ENCODE data around the gene SLC25A33. TPM values are rescaled to one million over a fixed set of nuclear protein-coding genes. Genes with fewer than 3 reads are reported as not detected.
"Not testable (repeated sequence)": the region's sequence is repeated elsewhere in the genome, so short reads cannot be mapped to it uniquely, and the experiment has no call there.

Gene SLC25A33
- total and polyA plus RNA-seq, 2 donors = 4.6 to 5.8 TPM

- Histone ChIP-seq H3K27ac (ENCODE audit: low read depth in 1 of 2, low read length in 1 of 2) (no peak overlapping the region), H3K36me3 (ENCODE audit: control insufficient read depth in 2 of 2, insufficient read depth in 2 of 2, low read length in 1 of 2) (peaks cover 8 to 11% of the 10 kb centered on the region in 2 donors), H3K4me1 (ENCODE audit: control insufficient read depth in 2 of 2, insufficient read depth in 2 of 2, low read length in 2 of 2) (peaks cover 0 to under 1% of the 10 kb centered on the region in 2 donors), H3K27me3 (ENCODE audit: control insufficient read depth in 2 of 2, insufficient read depth in 1 of 2, low read length in 1 of 2) (no peaks in the 10 kb centered on the region), H3K4me3 (ENCODE audit: low read length in 2 of 2) (no peak overlapping the region), H3K9me3 (ENCODE audit: control insufficient read depth in 2 of 2, insufficient read depth in 1 of 2, low read length in 1 of 2) (no peaks in the 10 kb centered on the region)
- DNase-seq (ENCODE audit: low read depth in 6 of 9, low spot score in 9 of 9) = no peak
- WGBS = 98% methylated on average over 1 of the region's 1 CpG
Observed at GRCh38 chr1:9551984-9552383, 12.7 kb downstream of the SLC25A33 start.

- DNase-seq (ENCODE audit: low read depth in 6 of 9, low spot score in 9 of 9) = no peak
- Histone ChIP-seq H3K36me3 (ENCODE audit: control insufficient read depth in 2 of 2, insufficient read depth in 2 of 2, low read length in 1 of 2) (peaks cover 8 to 15% of the 10 kb centered on the region in 2 donors), H3K9me3 (ENCODE audit: control insufficient read depth in 2 of 2, insufficient read depth in 1 of 2, low read length in 1 of 2) (no peaks in the 10 kb centered on the region), H3K27ac (ENCODE audit: low read depth in 1 of 2, low read length in 1 of 2) (no peak overlapping the region), H3K4me3 (ENCODE audit: low read length in 2 of 2) (no peak overlapping the region), H3K4me1 (ENCODE audit: control insufficient read depth in 2 of 2, insufficient read depth in 2 of 2, low read length in 2 of 2) (peaks cover 14 to 18% of the 10 kb centered on the region in 2 donors), H3K27me3 (ENCODE audit: control insufficient read depth in 2 of 2, insufficient read depth in 1 of 2, low read length in 1 of 2) (no peaks in the 10 kb centered on the region)
- whole genome bisulfite sequencing = 96% methylated on average over 4 of the region's 4 CpGs
Observed at GRCh38 chr1:9553736-9554144, 14.5 kb downstream of the SLC25A33 start.

GRCh38 chr1:9555942-9556341 is 16.7 kb downstream of the SLC25A33 start:
- Histone ChIP-seq H3K36me3 (ENCODE audit: control insufficient read depth in 2 of 2, insufficient read depth in 2 of 2, low read length in 1 of 2) (peaks cover 8 to 15% of the 10 kb centered on the region in 2 donors), H3K27ac (ENCODE audit: low read depth in 1 of 2, low read length in 1 of 2) (no peak overlapping the region), H3K4me3 (ENCODE audit: low read length in 2 of 2) (no peak overlapping the region), H3K27me3 (ENCODE audit: control insufficient read depth in 2 of 2, insufficient read depth in 1 of 2, low read length in 1 of 2) (no peaks in the 10 kb centered on the region), H3K9me3 (ENCODE audit: control insufficient read depth in 2 of 2, insufficient read depth in 1 of 2, low read length in 1 of 2) (no peaks in the 10 kb centered on the region), H3K4me1 (ENCODE audit: control insufficient read depth in 2 of 2, insufficient read depth in 2 of 2, low read length in 2 of 2) (peaks cover 27 to 34% of the 10 kb centered on the region in 2 donors)
- 96% methylated on average over 4 of the region's 4 CpGs for WGBS
- DNase-seq (ENCODE audit: low read depth in 6 of 9, low spot score in 9 of 9) = no peak

DNA sequence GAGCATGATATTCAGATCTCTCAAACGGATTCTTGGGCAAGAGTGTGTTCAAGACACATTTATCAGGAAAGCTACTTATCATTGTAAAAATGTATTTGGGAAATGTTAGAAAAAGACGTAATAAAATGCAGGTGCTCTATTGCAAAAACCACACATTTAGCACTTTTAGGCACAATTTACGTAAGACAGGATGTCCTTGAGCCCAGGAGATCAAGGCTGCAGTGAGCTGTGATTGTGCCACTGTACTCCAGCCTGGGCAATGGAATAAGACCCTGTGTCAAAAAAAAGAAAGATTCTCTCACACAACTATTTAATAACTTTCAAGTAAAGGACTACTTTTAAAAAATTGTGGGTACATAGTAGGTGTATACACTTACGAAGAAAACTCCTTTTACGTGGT is 18.4 kb downstream of the SLC25A33 start:
- H3K4me1 ChIP-seq (ENCODE audit: control insufficient read depth in 2 of 2, insufficient read depth in 2 of 2, low read length in 2 of 2) = peaks cover 34 to 42% of the 10 kb centered on the region in 2 donors
- WGBS = 66% methylated on average over 5 of the region's 5 CpGs
- no peak overlapping the region for H3K4me3 ChIP-seq (ENCODE audit: low read length in 2 of 2)
- no peaks in the 10 kb centered on the region for H3K9me3 ChIP-seq (ENCODE audit: control insufficient read depth in 2 of 2, insufficient read depth in 1 of 2, low read length in 1 of 2)
- no peaks in the 10 kb centered on the region for H3K27me3 ChIP-seq (ENCODE audit: control insufficient read depth in 2 of 2, insufficient read depth in 1 of 2, low read length in 1 of 2)
- H3K27ac ChIP-seq (ENCODE audit: low read depth in 1 of 2, low read length in 1 of 2) = no peak overlapping the region
- H3K36me3 ChIP-seq (ENCODE audit: control insufficient read depth in 2 of 2, insufficient read depth in 2 of 2, low read length in 1 of 2) = peaks cover 8 to 15% of the 10 kb centered on the region in 2 donors
- peak in 1 of 9 donors; percentile 27 for DNase-seq (ENCODE audit: low read depth in 6 of 9, low spot score in 9 of 9)

GRCh38 chr1:9558271-9558945 is 19.1 kb downstream of the SLC25A33 start:
- peak in 3 of 9 donors; percentile 39 to 67 (median 48) for DNase-seq (ENCODE audit: low read depth in 6 of 9, low spot score in 9 of 9)
- Histone ChIP-seq H3K4me1 (ENCODE audit: control insufficient read depth in 2 of 2, insufficient read depth in 2 of 2, low read length in 2 of 2) (peaks cover 34 to 42% of the 10 kb centered on the region in 2 donors), H3K27me3 (ENCODE audit: control insufficient read depth in 2 of 2, insufficient read depth in 1 of 2, low read length in 1 of 2) (no peaks in the 10 kb centered on the region), H3K9me3 (ENCODE audit: control insufficient read depth in 2 of 2, insufficient read depth in 1 of 2, low read length in 1 of 2) (no peaks in the 10 kb centered on the region), H3K27ac (ENCODE audit: low read depth in 1 of 2, low read length in 1 of 2) (peak overlapping the region; percentile 72), H3K4me3 (ENCODE audit: low read length in 2 of 2) (no peak overlapping the region), H3K36me3 (ENCODE audit: control insufficient read depth in 2 of 2, insufficient read depth in 2 of 2, low read length in 1 of 2) (peaks cover 8 to 17% of the 10 kb centered on the region in 2 donors)
- WGBS = 78% methylated on average over 6 of the region's 6 CpGs

DNA sequence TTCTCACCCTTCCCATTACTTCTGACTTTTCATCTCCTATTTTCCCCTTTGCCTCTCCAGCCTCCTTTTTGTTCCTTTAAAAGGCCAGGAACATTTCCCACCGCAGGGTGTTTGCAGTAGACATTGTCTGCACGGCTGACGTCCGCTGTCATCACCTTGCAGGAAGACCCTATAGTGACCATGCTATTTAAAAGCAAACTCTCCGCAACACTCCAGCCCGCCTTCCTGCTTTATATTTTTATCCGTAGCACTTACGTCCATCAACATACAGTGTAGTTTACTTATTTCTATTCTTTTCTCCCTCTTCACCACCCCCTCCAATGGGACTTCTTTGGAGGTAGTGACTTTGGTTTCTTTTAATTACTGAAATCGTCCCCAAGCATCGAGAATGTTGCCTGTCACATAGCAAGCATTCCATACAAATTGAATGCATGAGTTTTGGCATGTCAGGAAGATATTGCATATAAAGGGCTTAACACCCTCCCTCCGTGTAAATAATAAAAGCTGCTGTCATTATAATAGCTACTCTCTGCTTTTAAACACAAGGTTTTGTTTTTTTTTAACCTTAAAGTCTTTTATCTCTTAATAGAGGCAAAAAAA is 19.8 kb downstream of the SLC25A33 start:
- H3K4me3 ChIP-seq (ENCODE audit: low read length in 2 of 2) = no peak overlapping the region
- no peaks in the 10 kb centered on the region for H3K27me3 ChIP-seq (ENCODE audit: control insufficient read depth in 2 of 2, insufficient read depth in 1 of 2, low read length in 1 of 2)
- no peaks in the 10 kb centered on the region for H3K9me3 ChIP-seq (ENCODE audit: control insufficient read depth in 2 of 2, insufficient read depth in 1 of 2, low read length in 1 of 2)
- H3K36me3 ChIP-seq (ENCODE audit: control insufficient read depth in 2 of 2, insufficient read depth in 2 of 2, low read length in 1 of 2) = peaks cover 7 to 21% of the 10 kb centered on the region in 2 donors
- H3K27ac ChIP-seq (ENCODE audit: low read depth in 1 of 2, low read length in 1 of 2) = peak overlapping the region; percentile 72
- no peak for DNase-seq (ENCODE audit: low read depth in 6 of 9, low spot score in 9 of 9)
- peaks cover 34 to 42% of the 10 kb centered on the region in 2 donors for H3K4me1 ChIP-seq (ENCODE audit: control insufficient read depth in 2 of 2, insufficient read depth in 2 of 2, low read length in 2 of 2)
- 93% methylated on average over 11 of the region's 11 CpGs for WGBS

DNA sequence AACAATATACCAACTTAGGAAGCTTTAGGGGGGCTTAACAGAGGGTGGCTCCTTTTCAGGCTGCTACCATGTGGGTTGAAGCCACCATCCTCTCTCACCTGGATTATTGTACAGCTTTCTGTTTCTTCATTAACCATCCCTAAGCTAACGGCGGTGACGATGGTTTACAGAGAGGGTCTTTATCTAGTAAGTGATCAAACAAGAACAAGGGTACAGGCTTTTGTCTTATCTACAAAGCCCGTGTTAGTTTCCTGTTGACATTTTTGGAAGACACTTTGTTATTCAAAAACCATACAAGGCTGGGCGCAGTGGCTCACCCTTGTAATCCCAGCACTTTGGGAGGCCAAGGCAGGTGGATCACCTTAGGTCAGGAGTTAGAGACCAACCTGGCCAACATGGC is 20.4 kb downstream of the SLC25A33 start:
- peak overlapping the region in 1 of 2 donors; percentile 11 for H3K4me3 ChIP-seq (ENCODE audit: low read length in 2 of 2)
- 7% methylated on average over 5 of the region's 5 CpGs for WGBS
- peak overlapping the region; percentile 72 to 76 for H3K27ac ChIP-seq (ENCODE audit: low read depth in 1 of 2, low read length in 1 of 2)
- no peaks in the 10 kb centered on the region for H3K9me3 ChIP-seq (ENCODE audit: control insufficient read depth in 2 of 2, insufficient read depth in 1 of 2, low read length in 1 of 2)
- H3K4me1 ChIP-seq (ENCODE audit: control insufficient read depth in 2 of 2, insufficient read depth in 2 of 2, low read length in 2 of 2) = peaks cover 34 to 42% of the 10 kb centered on the region in 2 donors
- DNase-seq (ENCODE audit: low read depth in 6 of 9, low spot score in 9 of 9) = peak in 6 of 9 donors; percentile 47 to 85 (median 62)
- H3K36me3 ChIP-seq (ENCODE audit: control insufficient read depth in 2 of 2, insufficient read depth in 2 of 2, low read length in 1 of 2) = peaks cover 11 to 24% of the 10 kb centered on the region in 2 donors
- H3K27me3 ChIP-seq (ENCODE audit: control insufficient read depth in 2 of 2, insufficient read depth in 1 of 2, low read length in 1 of 2) = no peaks in the 10 kb centered on the region

DNA sequence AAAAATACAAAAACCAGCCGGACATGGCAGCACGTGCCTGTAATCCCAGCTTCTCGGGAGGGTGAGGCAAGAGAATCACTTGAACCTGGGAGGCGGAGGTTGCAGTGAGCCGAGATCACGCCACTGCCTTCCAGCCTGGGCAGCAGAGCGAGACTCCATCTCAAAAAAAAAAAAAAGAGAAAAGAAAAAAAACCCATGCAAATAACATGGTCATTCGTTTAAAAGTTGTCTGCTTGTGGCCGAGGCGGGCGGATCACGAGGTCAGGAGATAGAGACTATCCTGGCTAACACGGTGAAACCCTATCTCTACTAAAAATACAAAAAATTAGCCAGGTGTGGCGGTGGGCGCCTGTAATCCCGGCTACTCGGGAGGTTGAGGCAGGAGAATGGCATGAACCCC is 20.8 kb downstream of the SLC25A33 start:
- Histone ChIP-seq H3K4me1 (ENCODE audit: control insufficient read depth in 2 of 2, insufficient read depth in 2 of 2, low read length in 2 of 2) (peaks cover 34 to 42% of the 10 kb centered on the region in 2 donors), H3K27ac (ENCODE audit: low read depth in 1 of 2, low read length in 1 of 2) (peak overlapping the region; percentile 72 to 76), H3K36me3 (ENCODE audit: control insufficient read depth in 2 of 2, insufficient read depth in 2 of 2, low read length in 1 of 2) (peaks cover 13 to 24% of the 10 kb centered on the region in 2 donors)
- DNase-seq (ENCODE audit: low read depth in 6 of 9, low spot score in 9 of 9); H3K27me3 ChIP-seq (ENCODE audit: control insufficient read depth in 2 of 2, insufficient read depth in 1 of 2, low read length in 1 of 2); H3K9me3 ChIP-seq (ENCODE audit: control insufficient read depth in 2 of 2, insufficient read depth in 1 of 2, low read length in 1 of 2); H3K4me3 ChIP-seq (ENCODE audit: low read length in 2 of 2): not testable (repeated sequence)
- WGBS = 95% methylated on average over 17 of the region's 17 CpGs

GRCh38 chr1:9561429-9561828 is 22.2 kb downstream of the SLC25A33 start:
- peak overlapping the region in 1 of 2 donors; percentile 14 for H3K27ac ChIP-seq (ENCODE audit: low read depth in 1 of 2, low read length in 1 of 2)
- DNase-seq (ENCODE audit: low read depth in 6 of 9, low spot score in 9 of 9) = peak in 1 of 9 donors; percentile 63

More at GRCh38 chr1:9561429-9561828, 22.2 kb downstream of the SLC25A33 start:
- Histone ChIP-seq H3K27me3 (ENCODE audit: control insufficient read depth in 2 of 2, insufficient read depth in 1 of 2, low read length in 1 of 2) (no peaks in the 10 kb centered on the region), H3K4me3 (ENCODE audit: low read length in 2 of 2) (no peak overlapping the region), H3K9me3 (ENCODE audit: control insufficient read depth in 2 of 2, insufficient read depth in 1 of 2, low read length in 1 of 2) (no peaks in the 10 kb centered on the region), H3K4me1 (ENCODE audit: control insufficient read depth in 2 of 2, insufficient read depth in 2 of 2, low read length in 2 of 2) (peaks cover 34 to 42% of the 10 kb centered on the region in 2 donors), H3K36me3 (ENCODE audit: control insufficient read depth in 2 of 2, insufficient read depth in 2 of 2, low read length in 1 of 2) (peaks cover 7 to 14% of the 10 kb centered on the region in 2 donors)
- WGBS = 88% methylated on average over 3 of the region's 3 CpGs
